ENCODE results near the gene COL4A5.
"Not testable (repeated sequence)": the region's sequence is repeated elsewhere in the genome, so short reads cannot be mapped to it uniquely, and the experiment has no call there.

COL4A5 gene

DNA sequence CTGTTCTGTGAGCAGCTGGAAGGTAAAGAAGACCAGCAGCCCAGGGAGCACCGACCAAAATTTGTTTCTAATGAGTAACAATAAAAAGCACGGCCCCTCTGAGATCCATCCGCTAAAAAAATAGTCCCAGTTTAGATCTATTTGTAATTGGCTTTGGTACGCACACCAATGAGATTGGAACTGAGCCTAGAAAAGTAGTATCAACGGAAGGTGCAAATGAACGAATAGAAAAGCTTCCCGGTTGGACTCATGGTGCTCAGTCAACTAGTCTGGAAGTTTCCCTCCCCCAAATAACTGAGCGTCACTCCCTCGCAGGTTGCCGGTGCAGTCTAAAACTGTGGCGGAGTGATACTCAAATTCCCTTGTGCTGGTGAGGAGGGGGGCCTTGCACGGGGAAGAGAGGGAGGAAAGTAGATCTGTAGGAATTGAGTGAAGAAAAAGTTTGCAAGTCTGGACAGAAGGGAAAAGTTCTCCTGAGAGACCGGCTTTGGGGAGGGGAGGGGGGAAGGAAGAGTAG, at the start of gene COL4A5:
COL4A5 (plus strand) TSS at position 413 of the 517 bp plus-strand sequence. CDS start 288 bp downstream, outside the sequence.
- DNase-seq (ENCODE audit: low spot score) = peak; percentile 74

DNA sequence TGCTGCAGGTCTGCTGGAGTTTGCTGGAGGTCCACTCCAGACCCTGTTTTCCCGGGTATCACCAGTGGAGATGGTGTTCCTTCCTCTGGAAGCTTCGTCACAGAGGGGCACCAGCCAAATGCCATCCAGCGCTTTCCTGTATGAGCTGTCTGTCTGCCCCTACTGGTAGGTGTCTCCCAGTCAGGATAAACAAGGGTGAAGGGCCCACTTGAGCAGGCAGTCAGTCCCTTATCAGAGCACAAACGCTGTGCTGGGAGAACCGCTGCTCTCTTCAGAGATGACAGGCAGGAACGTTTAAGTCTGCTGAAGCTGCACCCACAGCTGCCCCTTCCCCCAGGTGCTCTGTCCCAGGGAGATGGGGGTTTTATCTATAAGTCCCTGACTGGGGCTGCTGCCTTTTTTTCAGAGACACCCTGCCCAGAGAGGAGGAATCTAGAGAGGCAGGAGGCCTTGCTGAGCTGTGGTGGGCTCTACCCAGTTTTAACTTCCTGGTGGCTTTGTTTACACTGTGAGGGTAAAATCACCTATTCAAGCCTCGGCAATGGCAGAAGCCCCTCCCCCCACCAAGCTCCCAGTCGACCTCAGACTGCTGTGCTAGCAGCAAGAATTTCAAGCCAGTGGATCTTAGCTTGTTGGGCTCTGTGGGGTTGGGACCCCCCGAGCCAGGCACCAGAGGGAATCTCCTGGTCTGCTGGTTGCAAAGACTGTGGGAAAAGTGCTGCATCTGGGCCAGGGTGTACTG, 48.5 kb upstream of the COL4A5 start:
- DNase-seq (ENCODE audit: low spot score) = not testable (repeated sequence)

DNA sequence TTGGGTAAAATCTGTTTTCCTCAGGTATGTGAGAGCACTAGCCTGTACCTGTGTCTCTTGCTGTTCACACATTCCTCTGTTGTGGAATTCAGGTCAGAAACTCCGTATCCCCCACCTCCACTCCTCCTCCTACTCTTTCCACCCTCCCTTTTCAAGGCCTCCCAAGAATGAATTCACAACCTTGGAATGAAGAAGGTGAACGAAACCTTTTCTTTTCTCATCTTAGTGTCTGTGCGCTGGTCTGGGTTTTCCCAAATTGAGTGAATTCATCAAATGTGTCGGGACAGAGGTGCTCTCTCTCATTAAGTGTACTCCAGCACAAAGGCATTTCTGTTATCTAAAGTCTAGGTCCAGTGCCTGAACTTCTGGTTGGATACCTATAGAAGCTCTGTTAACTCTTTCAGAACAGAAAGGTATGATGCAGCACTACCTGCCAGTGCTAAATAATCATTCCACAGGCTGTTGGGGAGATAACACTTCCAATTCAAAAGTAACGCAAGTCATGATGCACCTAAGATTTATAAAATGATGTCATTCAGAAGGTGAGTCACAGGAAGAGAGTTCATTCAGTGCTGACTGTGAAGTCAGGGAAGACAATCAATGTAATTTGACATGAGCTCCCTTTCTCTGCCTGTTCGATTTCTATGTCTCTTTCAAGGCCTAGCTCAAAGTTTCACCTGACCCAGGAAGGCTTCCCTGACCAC, 43.3 kb upstream of the COL4A5 start:
- no peak for DNase-seq (ENCODE audit: low spot score)

DNA sequence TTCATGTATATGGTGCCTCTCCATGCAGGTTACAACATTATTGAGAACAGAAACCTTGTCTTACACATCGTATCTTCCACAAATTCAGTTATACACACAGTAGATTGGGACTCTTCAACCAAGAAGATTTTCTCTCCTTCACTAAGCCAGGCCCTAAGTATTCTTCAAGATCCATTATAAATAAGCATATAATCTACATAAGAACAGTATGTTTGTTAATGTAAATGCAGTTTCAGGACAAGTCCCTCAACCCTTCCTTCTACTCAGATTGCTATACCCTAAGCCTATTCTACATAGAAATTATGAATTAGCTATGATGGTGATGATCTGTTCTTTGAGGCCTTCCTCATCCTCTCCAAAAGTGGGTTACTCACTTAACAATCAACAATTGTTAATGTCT, 42.7 kb upstream of the COL4A5 start:
- DNase-seq (ENCODE audit: low spot score) = no peak

DNA sequence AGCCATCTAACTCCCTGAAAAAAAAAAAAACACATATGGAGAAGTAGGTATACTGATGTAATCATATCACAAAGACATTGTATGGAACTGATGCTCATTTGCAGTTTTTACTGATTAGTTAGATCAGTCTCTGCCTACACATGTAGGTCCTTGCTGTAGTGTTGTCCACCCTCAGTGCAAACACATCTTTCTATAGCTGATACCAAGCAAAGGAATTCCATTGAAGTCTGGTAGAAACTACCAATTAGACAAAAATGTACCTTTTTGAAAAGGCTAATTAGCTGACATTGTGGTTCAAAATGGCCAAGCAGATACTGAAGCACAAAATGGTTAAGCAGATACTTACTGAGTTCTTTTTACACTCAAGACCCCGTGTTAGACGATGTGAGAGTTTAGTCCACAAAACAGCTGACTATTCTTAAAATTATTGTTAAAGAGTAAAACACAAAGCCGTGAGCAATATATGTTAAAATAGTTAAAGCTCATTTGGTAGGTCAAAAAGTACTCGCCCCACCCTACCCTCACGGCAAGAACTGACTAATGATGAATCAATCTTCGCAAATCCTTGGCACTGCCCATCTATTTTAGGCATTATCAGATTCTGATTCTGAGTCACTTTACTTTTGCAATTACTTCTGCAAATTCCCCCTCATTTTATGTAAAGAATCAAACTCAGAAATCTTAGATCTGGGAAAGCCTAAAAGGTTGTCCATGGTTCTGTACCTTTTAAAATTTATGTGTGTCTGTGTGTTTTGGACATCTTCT, 41.8 kb upstream of the COL4A5 start:
- no peak for DNase-seq (ENCODE audit: low spot score)

DNA sequence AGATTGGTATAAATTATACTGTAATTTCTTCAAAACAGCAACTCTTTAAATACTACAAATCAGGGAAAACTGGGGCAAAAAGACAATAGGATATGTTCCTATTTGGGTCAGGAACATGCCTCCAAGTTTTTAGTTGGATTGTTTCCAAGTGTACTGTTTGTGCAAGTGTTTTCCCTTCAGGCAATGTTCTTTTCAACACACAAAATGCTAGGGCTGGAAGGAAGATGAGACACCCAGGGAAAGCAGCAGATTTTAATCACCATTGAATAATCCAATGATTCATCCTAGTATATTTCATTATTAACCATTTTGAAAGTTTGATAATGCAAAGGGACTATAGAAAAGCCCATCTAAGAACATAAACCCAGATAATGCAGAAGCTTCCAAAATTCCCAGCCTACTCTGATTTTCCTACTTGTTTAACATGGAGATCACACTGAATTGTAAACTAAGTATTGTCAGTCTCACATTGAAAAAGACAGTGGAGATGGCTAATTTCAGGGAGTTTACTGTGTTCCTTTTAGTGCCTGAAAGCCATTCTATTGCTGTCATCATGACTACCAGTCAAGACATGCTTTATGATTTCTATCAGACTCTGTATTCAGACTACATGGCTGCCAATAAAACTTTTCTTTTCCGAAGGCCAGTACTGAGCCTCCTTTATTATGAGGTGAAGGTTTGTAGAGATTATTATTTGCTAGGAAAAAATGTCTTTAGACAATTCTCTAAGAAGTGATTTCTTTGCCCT, 40.0 kb upstream of the COL4A5 start:
- no peak for DNase-seq (ENCODE audit: low spot score)

DNA sequence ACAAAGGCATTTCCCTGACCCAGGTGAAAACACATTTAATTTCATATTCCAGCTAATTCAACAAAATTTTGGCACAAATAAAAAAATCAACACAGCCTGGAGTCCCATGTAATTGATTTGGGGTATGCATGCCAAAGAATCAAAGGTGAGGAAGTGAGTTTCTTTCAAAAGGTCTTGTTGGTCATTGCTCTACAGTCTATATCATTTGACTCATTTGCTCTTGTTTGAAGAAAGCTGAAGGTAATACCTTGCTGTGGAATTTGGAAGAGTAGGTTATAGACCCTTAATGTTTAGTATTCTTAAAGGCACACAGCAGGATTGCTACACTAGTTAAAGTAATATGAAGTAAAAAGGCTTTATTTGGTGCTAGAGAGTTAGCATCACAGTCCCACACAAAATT, 26.9 kb upstream of the COL4A5 start:
- DNase-seq (ENCODE audit: low spot score) = no peak

DNA sequence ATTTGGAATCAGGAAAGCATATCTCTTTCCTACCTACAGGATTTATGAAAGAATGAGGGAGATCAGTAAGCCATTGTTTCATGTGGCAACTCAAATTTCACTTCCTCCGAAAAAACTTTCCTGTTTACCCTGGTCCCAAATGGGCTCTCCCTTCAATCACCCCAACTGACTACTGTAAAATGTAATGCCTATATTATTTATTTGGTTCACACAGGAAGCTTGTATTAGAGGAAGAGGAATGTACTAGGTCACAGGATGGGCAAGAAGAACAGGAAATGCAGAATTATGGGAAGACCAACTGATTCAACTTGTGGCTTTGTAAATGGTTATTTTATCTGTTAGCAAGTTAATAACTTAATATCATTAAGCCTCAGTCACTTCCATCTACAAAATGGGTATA, 24.5 kb upstream of the COL4A5 start:
- no peak for DNase-seq (ENCODE audit: low spot score)

DNA sequence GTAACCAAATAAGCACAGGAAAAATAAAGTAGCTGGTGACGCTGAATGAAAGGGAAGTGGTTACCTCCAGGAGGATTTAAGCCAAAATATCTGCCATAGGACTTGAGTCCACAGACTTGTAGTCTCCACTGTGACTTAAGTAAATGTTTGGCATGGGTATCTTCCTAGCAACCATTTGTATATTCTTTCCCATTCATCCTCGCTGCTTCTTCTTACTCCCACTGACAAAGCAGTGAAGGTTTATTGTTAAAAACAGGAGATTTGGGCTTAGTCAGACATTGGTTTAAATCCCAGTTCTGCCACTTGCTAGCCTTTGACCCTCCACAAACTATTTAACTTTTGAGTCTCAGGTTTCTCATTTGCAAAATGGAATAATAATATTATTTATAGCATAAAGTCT, 23.7 kb upstream of the COL4A5 start:
- DNase-seq (ENCODE audit: low spot score) = no peak

DNA sequence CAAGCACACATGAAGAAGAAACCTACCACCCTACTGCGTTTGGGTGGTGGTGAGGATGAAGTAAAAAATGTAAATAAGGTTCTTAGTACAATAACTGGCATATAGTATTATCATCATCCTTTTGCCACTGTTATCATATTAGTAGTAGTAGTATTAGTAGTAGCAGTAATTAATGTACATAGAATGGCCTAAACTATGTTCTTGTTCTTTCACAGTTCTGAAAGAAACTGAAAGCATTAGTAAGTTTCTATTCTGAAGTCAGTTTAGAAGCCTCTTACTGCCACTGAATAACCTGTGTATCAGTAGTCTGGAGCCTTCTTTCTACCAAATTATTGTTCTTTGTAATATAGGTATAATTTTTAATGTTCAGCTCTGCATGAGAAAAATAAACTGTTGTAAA, 22.4 kb upstream of the COL4A5 start:
- no peak for DNase-seq (ENCODE audit: low spot score)

DNA sequence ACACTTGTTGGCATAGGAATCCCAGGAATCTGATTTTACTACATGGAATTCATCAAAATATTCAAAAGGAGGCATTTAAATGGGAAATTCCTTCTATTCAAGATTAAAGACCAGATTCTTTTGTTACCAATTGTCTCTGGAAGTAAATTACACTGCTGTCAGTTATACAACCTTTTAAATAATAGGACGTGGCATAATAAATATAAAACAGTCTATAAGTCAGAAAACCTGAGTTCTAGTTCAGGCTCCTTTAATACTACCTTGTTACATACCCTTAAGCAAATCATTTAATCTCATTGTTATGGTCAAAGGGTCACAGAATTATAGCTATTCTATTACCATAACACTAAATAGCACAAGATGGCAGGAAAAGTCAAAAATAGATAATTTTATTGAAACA, 20.2 kb upstream of the COL4A5 start:
- DNase-seq (ENCODE audit: low spot score) = no peak

DNA sequence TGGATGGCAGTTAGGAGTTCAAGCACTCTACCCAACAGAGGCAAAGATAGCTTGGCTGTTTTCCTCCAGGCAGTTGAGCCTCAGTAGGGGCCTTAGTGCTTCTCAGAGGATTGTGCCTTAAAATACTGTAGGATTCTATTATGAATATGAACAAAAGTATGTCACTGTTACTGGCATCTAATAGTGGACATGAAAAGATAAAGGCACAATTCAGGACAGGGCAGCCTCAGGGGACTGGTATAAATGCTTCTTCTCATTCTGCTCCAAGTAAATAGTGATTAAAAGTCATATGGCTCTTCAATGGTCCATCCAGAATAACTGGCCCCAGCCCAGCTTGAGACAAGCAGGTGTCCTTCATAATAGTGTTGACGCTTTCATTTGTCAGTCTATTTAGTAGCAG, 19.2 kb upstream of the COL4A5 start:
- DNase-seq (ENCODE audit: low spot score) = no peak

DNA sequence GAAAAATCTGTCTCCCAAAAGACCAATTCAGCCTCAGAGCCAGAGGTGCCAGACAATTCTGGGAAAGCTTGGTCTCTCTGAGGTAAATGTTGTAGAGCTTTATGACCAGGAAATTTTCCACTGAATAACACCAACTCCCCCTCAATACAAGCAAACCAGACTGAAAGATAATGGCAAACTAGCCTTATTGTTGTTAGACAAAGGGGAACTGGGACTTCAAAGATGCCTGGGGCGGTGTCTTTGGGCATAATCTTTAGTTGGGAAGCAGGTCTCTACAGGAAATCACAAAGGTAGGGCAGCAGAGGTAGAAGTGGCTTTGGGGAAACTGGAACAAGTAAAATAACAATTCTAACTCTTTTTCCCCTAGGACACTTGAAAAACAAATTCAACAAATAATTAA, 13.4 kb upstream of the COL4A5 start:
- no peak for DNase-seq (ENCODE audit: low spot score)

DNA sequence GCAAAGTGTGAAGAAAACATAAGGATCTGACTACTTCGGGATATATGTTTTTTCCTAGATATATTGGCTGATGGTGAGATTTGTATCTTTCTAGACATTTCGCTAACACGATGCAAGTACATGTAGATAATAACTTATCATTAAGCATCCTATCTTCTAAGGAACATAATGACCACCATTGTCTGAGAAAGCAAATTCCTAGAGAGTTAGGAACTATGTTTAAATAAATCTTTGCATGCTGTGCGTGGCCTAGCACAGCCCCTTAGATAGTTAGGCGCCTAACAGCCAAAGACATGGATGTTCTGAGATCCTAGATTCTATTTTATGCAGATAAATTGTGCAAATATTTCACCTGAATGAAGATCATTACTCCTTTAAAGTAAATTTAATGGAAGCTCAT, 4.4 kb upstream of the COL4A5 start:
- DNase-seq (ENCODE audit: low spot score) = no peak

DNA sequence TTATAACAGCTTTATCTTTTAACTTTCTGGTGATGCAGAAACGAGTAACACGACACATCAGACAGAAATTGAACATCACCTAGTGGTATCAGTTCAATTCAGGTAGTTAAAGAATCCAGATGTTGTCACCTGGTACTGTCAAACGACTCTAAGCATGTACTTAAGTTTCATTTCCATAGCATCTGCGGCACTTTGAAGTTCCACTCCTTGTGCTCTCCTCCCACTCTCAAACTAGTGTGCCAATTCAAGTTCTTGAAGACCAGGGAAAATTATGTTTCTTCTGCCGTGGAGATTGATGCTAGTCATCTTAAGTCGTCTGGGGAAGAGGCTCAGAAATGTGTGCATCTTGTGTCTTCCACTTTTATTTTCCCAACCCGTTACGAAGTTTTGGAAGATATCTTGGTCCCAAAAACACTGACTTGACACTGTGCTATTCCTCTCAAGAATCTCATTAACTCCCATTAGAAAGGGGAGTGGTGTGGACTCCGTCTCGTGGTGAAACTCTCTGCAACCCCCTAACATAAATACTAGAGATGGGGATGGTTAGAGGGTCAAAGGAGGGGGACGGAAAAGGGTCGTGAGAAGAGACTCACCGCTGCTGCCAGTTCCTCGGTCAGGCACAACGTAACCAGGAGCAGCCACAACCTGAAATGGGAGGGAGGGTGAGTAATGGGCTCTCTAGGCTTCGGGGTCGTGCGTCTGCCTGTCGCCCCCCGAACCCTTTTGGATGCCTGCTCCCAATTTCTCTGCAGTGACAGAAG, 2.1 kb upstream of the COL4A5 start:
- DNase-seq (ENCODE audit: low spot score) = no peak

DNA sequence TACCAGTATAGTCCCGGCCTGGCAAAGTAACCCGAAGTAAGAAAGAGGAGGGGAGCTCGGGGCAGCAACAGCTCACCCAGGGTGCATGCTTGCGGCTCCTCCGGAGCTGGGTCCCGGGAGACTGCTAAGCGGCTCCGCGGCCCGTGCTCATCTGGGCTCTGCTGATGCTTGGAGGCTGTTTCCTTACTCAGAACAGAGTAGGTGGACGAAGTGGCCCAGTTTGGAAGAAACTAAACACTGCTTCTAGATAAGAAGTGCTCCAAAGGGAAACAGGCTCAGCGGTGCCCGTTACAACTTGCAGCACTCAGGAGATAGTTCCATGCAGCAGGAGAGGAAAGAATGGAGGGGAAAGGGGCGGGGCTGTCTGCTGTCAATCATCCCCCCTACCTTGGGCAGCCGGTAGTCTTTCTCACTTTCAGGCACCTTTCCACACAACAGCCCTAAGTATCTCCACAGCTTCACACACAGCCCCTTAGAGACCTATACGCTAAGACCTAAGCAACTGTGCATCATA, 1.5 kb upstream of the COL4A5 start, which contains the start of gene COL4A6:
COL4A6 (minus strand) TSS at position 313 of the 514 bp plus-strand sequence; CDS start at position 87, 226 bp downstream.
- DNase-seq (ENCODE audit: low spot score) = peak; percentile 78

DNA sequence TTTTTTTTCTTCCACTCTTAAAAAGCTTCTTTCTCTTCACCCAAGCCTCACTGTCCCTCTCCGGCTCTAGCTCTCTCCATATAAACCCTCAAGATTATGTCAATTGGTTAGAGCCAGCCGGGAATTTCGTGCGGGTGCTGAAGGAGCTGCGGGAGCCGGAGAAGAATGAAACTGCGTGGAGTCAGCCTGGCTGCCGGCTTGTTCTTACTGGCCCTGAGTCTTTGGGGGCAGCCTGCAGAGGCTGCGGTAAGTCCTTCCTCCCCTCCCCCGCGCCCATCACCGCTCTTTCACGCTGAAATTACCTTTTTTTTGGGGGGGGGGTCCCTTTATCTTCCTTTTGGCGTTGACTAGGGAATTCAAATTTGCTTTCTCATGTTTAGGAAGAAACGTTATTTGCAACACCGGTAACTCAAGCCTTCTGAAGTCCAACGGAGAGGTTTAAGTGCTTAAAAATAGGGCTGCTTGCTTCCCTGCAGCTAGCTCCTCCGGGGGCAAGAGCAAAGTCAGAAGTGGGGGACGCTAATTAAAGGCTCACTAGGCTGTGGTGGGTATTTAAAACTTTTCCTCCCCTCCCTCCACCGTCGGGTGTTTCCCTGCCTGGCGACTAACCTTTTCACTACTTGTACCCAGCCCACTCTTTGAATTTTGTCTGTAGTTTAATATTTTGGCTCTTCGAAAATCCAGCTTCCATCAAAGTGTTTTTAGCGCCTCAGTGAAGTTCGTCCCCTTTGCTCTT, 491 bp downstream of the COL4A5 start:
- peak; percentile 61 for DNase-seq (ENCODE audit: low spot score)

DNA sequence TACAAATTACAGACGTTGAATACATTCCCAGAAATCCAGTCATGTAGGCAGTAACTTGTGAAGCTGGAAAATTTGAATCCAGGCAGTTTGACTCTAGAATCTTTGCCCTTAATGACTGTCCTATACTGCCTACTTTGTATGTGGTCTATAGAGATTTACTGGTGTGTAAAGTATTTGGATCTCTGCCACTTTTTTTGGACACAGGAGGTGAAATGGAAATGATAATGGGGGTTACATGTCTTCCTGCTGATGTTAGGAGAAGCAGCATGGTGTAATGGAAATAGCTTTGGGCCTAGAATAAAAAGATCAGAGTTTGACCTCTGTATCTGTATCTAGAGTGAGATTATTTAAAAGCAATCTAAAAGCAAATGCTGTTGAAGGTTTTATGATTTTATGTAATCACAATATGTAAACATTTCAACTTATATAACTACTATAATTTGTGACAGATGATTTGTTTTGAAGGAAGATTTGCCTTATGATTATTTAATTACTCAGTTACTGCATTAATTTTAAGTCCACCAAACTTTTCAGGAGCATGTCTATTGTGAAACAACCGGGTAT, 3.3 kb downstream of the COL4A5 start:
- no peak for DNase-seq (ENCODE audit: low spot score)

DNA sequence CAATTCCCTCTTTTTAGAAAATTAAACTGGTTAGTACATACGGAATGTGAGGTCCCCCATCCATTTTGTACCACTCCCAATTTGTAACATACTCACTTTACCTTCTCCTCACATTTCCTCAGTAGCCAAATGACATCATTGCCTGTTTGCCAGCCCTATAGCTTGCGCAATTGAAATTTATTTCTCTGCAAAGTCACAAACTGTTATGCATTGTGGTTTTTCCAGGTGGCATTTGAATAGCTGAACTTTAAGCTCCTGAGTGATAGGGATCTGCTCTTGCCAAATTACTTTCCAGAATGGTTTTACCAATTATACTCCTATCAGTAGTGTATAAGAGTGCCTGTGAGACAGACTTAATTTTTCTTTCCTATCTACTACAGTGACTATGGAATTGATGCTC, 7.7 kb downstream of the COL4A5 start:
- DNase-seq (ENCODE audit: low spot score) = no peak

DNA sequence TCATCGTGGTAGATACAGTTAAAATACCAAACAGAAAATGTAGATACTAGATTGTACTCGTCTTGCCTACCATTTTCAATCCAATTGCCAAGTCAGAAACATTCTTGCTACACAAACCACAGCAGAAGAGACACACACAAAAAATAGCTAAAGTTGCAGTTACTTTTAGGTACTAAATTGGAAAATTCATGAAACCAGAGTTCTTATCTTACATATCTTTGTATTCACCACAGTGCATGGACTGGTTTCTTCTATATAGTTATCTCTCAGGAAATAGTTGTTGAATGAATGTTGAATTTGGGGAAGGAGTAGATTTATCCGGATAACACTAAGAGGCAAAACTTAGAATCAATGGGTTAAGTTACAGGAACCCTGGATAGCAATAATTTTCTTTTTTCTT, 14.2 kb downstream of the COL4A5 start:
- DNase-seq (ENCODE audit: low spot score) = no peak

Measured in ecto neural progenitor cell (in vitro differentiated cells).